Peyer's patch (tissue), 4 donors: ENCODE results near the gene ACRBP.

Experiments
- CTCF ChIP-seq, 6 experiments: fragments of 450-650 bp in 4 of 6; fragments of 200-600 bp in 2 of 6; sonication (generic) in 1 of 6; IDR thresholded peaks; one replicate each; pipeline ENCODE4 v1.5.1; 2017 to 2019; ENCODE audit warnings: antibody characterized with exemption in 6 of 6, mild to moderate bottlenecking in 3 of 6, moderate library complexity in 1 of 6
- POLR2A ChIP-seq, 2 donors: fragments of 450-650 bp; IDR thresholded peaks; one replicate each; pipeline ENCODE4 v1.5.1; 2017; ENCODE audit warnings: antibody characterized with exemption in 2 of 2, mild to moderate bottlenecking in 2 of 2, moderate library complexity in 2 of 2

GRCh38 chr12:6635856-6636531 is 11.2 kb downstream of the ACRBP start, which contains the start of gene LPAR5:
- peak; percentile 88 to 91 for TF ChIP-seq POLR2A (IDR thresholded peaks at IDR 0.05)
- no peak for TF ChIP-seq CTCF (IDR thresholded peaks at IDR 0.05)
